ENCODE data around the gene TMEM255B. TPM values are rescaled to one million over a fixed set of nuclear protein-coding genes. Genes with fewer than 3 reads are reported as not detected.
A peak's percentile ranks its signal among the peaks of the same experiment; 100 is the strongest.

Gene TMEM255B
- total and polyA plus RNA-seq, 2 of the 4 experiments (the other 2 are of a cell fraction): 0.36 to 0.94 TPM

- Histone ChIP-seq H3K9me3 (ENCODE audit: control insufficient read depth, insufficient read depth, low read length) (no peaks in the 10 kb centered on the region), H4K91ac (ENCODE audit: insufficient read depth, low read depth, low read length) (peak overlapping the region; percentile 39), H3K4me1 (ENCODE audit: control insufficient read depth, insufficient read depth, low read length) (peaks cover 42% of the 10 kb centered on the region), H2AK9ac (replicated peaks; ENCODE audit: low read depth, low read length, poor library complexity) (peak overlapping the region; percentile 99), H3K36me3 (ENCODE audit: control insufficient read depth, insufficient read depth, low read length) (peaks cover 55% of the 10 kb centered on the region), H3K56ac (ENCODE audit: extremely low read depth, insufficient read depth, low read length) (no peak overlapping the region), H3K4me3 (ENCODE audit: insufficient read depth, low read depth, low read length) (no peak overlapping the region), H3K9ac (ENCODE audit: low read depth, low read length) (peak overlapping the region; percentile 39), H3K4ac (ENCODE audit: low read depth, low read length) (peak overlapping the region; percentile 89), H3K27ac (ENCODE audit: insufficient read depth, low read length) (peak overlapping the region; percentile 96), H3K9me1 (ENCODE audit: insufficient read depth, low read length) (peaks cover 7% of the 10 kb centered on the region; the same call in 1 of the 2 replicates), H2BK5ac (ENCODE audit: low read depth, low read length, poor library complexity, severe bottlenecking) (peak overlapping the region; percentile 98), H2BK120ac (ENCODE audit: low read depth, low read length) (peak overlapping the region; percentile 1), H2BK15ac (ENCODE audit: low read depth, low read length) (no peak overlapping the region), H2AFZ (replicated peaks; ENCODE audit: low read length, poor library complexity) (peak overlapping the region; percentile 26), H4K20me1 (ENCODE audit: insufficient read depth, low read length) (peaks cover 52% of the 10 kb centered on the region), H3K79me1 (ENCODE audit: low read depth in 1 of 2, low read length in 2 of 2) (peaks cover 29 to 83% of the 10 kb centered on the region in 2 experiments), H3K27me3 (ENCODE audit: control insufficient read depth, insufficient read depth, low read length) (no peaks in the 10 kb centered on the region), H3K18ac (ENCODE audit: low read depth, low read length) (no peak overlapping the region), H2BK20ac (ENCODE audit: low read depth, low read length) (no peak overlapping the region), H4K8ac (ENCODE audit: low read depth in 2 of 2, low read length in 2 of 2) (peak overlapping the region in 1 of 2 experiments; percentile 74; a peak in 1 of 4 replicates), H3K23ac (ENCODE audit: low read depth, low read length) (no peak overlapping the region; the same call in 1 of the 2 replicates), H2AK5ac (ENCODE audit: low read depth, low read length) (peak overlapping the region; percentile 66), H3K4me2 (ENCODE audit: low read depth, low read length) (no peak overlapping the region), H3K14ac (replicated peaks; ENCODE audit: low read depth, low read length) (peak overlapping the region; percentile 80; the same call in 1 of the 2 replicates), H4K5ac (ENCODE audit: low read depth, low read length) (no peak overlapping the region; the same call in 1 of the 2 replicates)
- ChIA-PET POLR2A (ENCODE audit: unreplicated experiment) (no interaction called here), CTCF (no interaction called here)
- WGBS, 2 experiments (ENCODE audit: extremely low coverage in 2 of 2, insufficient read length in 1 of 2): 94% methylated on average over 8 of the region's 24 CpGs; no CpG with 5 or more reads in 1 of the 2 experiments
- DNase-seq: no peak
- dilution Hi-C loops (cut with HindIII; ENCODE audit: low sequenced_read_pairs, unreplicated experiment): no loop called here
- intact Hi-C loops (cut with micrococcal nuclease): no loop called here
- ATAC-seq (ENCODE audit: low read depth): no peak
- BruUV-seq (replicated peaks): no TSS peak
- in situ Hi-C loops (cut with MboI; ENCODE audit: low sequenced_read_pairs): no loop called here
- TF ChIP-seq RFX5 (IDR thresholded peaks at IDR 0.05; ENCODE audit: low read depth, low read length): no peak
- no peak for TF ChIP-seq MAZ (IDR thresholded peaks at IDR 0.05; ENCODE audit: borderline replicate concordance, low read depth, low read length)
- no peak for TF ChIP-seq BHLHE40 (IDR thresholded peaks at IDR 0.05; ENCODE audit: low read depth, low read length)
- no peak for TF ChIP-seq MXI1 (IDR thresholded peaks at IDR 0.05; ENCODE audit: borderline replicate concordance, low read depth, low read length)
- no peak for TF ChIP-seq CEBPB (IDR thresholded peaks at IDR 0.05; ENCODE audit: low read depth, low read length)
- no peak for TF ChIP-seq ELK1 (IDR thresholded peaks at IDR 0.05; ENCODE audit: borderline replicate concordance, low read depth, low read length)
- TF ChIP-seq CHD1 (IDR thresholded peaks at IDR 0.05; ENCODE audit: low read depth, low read length): no peak
- no peak for TF ChIP-seq SMC3 (IDR thresholded peaks at IDR 0.05; ENCODE audit: low read depth, low read length)
- TF ChIP-seq NFE2L2 (IDR thresholded peaks at IDR 0.05; ENCODE audit: low read depth, low read length): no peak
Observed at GRCh38 chr13:113839536-113840204, 80.6 kb downstream of the TMEM255B start.

Data from IMR-90 (cell line).